GM18870 (cell line): ENCODE data around the gene SYCN.
"Not testable (repeated sequence)": the region's sequence is repeated elsewhere in the genome, so short reads cannot be mapped to it uniquely, and the experiment has no call there.

Experiments used
- ATAC-seq: cut with Tn5 transposase; IDR thresholded peaks from one replicate; pipeline ENCODE4 v1.9.1; 2021; ENCODE audit warnings: moderate library complexity; ENCODE audit not compliant: unreplicated experiment

Gene SYCN

GRCh38 chr19:39230096-39230764 lies 26.2 kb upstream of the SYCN start:
- no peak for ATAC-seq

DNA sequence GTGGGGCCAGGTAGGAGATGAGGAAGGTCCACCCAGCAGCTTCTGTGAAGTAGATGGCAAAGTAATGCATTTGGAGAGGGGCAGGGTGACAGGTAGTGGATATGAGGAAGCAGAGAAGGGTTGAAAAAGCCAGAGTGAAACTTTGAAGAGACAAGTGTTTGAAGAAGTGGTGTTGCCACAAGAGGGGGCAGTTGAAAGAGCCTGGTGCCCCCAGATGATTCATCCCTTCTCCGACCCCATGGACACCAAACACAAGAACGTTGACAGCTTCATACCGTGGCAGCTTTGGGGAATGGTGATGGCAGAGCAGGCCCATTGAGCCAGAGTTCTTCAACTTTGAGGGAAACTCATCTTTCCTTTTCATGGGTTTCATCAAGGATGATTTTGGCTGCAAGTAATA lies 20.8 kb upstream of the SYCN start:
- no peak for ATAC-seq

GRCh38 chr19:39223703-39224279 lies 19.7 kb upstream of the SYCN start:
- no peak for ATAC-seq

- not testable (repeated sequence) for ATAC-seq
Observed at GRCh38 chr19:39219108-39219507, 15.0 kb upstream of the SYCN start.

DNA sequence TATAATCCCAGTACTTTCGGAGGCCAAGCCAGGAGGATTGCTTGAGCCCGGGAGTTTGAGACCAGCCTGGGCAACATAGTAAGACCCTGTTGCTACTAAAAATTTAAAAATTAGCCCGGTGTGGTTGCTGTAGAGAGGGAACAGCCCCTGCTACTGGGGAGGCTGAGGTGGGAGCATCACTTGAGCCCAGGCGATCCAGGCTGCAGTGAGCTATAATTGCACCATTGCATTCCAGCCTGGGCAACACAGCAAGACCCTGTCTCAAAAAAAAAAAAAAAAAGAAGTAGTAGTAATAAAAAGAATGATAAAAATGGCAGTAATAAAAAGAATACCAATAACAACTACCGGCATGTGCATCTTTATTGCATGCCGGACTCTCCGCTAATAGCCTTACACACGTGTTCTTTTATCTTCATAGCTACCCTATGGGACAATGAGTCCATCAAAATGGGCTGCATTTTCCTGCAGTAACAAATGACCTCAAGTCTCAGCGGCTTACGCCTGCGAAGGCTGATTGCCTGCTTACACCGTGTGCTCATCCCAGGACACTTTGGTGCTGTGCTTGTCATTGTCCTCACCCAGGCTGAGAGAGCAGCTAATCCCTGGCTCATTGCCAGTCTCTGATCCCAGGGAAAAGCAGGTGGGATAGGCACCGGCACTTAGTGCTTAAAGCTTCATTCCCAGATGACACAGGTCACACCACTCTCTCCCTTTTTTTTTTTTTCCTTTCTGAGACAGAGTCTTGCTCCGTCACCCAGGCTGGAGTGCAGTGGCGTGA lies 14.4 kb upstream of the SYCN start:
- no peak for ATAC-seq

DNA sequence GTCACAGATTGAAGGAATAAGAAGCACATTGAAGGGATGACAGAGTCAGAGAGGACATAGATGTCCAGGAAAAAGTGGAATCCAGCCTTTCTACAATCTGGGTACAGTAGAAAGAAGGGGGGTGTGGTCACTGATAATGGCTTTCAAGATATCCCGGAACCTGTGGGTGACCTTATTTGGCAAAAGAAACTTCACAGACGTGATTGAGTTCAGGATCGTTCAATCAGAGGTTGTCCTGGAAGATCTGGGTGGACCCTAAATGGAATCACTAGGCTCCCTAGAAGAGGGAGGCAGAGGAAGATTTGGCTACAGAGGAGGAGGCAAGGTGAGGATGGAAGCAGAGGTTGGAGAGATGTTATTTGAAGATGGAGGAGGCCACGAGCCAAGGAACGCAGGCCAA lies 13.0 kb upstream of the SYCN start:
- no peak for ATAC-seq

DNA sequence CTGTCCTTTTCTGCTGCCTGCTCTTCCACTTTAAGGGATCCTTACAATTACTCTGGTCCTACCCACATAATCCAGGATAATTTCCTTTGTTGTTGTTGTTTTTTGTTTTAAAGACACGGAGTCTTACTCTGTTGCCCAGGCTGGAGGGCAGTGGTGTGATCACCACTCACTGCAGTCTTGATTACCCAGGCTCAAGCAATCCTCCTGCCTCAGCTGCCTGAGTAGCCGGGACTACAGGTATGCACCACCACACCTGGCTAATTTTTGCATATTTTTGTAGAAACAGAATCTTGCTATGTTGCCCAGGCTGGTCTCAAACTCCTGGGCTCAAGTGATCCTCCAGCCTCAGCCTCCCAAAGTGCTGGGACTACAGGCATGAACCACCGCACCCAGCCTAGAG lies 11.3 kb upstream of the SYCN start:
- ATAC-seq = not testable (repeated sequence)

- ATAC-seq = no peak
Observed at GRCh38 chr19:39212375-39212742, 8.3 kb upstream of the SYCN start.

DNA sequence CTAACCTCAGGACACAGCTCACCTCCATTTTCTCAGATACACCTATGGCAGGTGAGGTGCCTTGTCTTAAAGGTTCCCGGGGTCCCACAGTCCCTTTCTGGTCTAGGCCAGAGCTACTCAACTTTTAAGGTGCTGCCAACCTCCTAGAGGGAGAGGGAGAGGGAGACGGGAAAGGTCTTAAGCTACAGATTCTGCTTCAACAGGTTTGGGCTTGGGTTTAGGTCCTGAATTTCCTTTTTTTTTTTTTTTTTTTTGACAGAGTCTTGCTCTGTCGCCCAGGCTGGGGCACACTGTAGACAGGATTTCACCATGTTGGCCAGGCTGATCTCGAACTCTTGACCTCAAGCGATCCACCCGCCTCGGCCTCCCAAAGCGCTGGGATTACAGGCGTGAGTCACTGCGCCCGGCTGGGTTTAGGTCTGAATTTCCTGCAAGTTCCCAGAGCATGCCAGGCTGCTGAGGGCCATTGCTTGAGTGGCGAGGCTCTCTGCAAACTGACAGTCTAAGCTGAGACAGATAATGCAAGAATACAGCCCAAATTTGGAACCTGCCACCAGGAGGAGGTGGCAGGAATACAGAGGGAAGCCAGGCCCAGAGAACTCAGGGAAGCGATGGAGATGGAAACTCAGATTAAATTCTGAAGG lies 7.8 kb upstream of the SYCN start:
- ATAC-seq = no peak

DNA sequence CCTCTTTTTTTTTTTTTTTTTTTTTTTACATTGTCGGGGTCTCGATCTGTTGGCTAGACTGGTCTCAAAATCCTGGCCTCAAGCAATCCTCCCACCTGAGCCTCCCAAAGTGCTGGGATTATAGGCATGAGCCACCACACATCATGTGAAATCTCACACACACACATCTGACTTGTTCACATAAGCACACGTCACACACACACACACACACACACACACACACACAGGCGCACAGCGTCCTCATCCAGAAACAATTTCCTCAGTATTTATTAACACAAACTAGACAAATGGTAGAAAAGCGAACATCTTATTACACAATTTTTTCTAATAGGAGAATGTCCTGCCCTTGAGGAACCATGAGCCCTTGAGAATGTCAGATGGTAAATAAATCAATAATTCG lies 5.1 kb upstream of the SYCN start:
- no peak for ATAC-seq

DNA sequence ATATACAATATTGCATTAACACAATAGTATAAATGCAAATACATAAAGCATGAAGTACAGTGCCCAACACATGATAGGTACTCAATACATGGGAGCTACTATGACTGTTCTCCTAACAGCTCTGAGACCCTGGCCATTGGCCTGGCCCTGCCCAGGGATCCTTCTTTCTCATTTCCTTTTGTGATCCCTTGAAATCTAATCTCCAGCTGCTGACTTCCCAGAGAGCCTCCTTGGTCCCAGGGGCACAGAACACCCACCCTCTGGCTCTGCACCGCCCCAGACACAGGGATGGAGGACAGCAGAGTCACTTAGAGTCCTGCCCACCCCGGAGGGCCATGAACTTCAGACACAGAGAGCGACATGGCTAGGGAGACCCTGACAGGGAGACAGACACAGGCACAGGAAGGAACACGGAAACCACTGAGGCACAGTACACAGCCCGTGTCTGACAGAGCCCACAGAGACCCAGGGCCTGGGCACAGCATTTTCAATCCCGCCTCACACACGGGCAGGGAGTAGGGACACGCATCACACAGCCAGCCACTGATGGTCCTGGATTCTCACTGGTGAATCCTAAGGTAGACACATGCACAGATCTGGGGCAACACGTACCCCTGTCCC lies 4.2 kb upstream of the SYCN start:
- no peak for ATAC-seq

GRCh38 chr19:39207293-39207836 lies 3.3 kb upstream of the SYCN start:
- ATAC-seq = no peak

- no peak for ATAC-seq
Observed at GRCh38 chr19:39206122-39206521, 2.1 kb upstream of the SYCN start.

DNA sequence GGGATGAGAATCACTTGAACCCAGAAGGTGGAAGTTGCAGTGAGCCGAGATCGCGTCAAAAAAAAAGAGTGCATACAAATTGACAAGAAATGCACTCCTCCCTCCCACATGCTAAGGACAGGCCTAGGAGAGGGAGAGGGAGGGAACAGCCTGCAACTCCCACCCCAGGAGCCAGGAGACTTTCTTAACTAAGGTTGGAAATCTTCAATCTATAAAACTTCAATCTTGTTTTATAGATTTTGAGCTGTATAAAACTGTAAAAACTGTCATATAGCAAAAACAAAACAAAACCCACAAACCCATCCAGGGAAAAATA lies 1.3 kb upstream of the SYCN start:
- no peak for ATAC-seq

GRCh38 chr19:39202998-39203355 lies 1.1 kb downstream of the SYCN start:
- ATAC-seq = no peak

- no peak for ATAC-seq
Observed at GRCh38 chr19:39200803-39201115, 3.3 kb downstream of the SYCN start.

GRCh38 chr19:39200066-39200802 lies 3.8 kb downstream of the SYCN start:
- no peak for ATAC-seq

DNA sequence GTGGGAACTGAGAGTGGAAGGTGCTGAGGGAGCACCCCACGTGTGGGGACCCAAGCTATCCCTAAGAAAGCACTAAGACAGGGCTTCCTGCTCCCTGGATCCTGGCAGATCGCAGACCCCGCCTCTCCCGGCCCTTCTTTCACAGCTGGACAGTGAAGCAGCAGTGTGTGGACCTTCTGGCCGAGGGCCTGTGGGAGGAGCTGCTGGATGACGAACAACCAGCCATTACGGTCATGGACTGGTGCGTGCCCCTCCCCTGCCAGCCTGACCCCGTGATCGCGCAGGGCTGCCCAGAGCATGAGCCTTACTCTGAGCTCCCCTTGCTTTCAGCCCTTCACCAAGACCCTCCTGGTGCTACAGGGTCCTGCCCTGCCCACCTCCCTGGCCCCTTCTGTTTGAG lies 5.0 kb downstream of the SYCN start:
- ATAC-seq = no peak

- ATAC-seq = no peak
Observed at GRCh38 chr19:39197808-39198207, 6.3 kb downstream of the SYCN start.

- no peak for ATAC-seq
Observed at GRCh38 chr19:39196860-39197562, 7.1 kb downstream of the SYCN start, which contains the start of gene NCCRP1. Gene NCCRP1 (plus strand): TSS chr19:39196964. CDS start chr19:39196983, 19 bp downstream.
